HepG2 (cell line): ENCODE measurements around the gene TTN. TPM values are rescaled to one million over a fixed set of nuclear protein-coding genes. Genes with fewer than 3 reads are reported as not detected.

Source experiments
- HNRNPK ChIP-seq: fragments of 200-400 bp; formaldehyde crosslinking; IDR thresholded peaks from 2 replicates; pipeline ENCODE4 v1.6.1; 2018; ENCODE audit warnings: low read length, low read depth, moderate library complexity, mild to moderate bottlenecking; ENCODE audit not compliant: poor library complexity, severe bottlenecking
- JARID2 ChIP-seq: sonication (generic); formaldehyde crosslinking; IDR thresholded peaks from 2 replicates; pipeline ENCODE4 v1.8.1; 2023; ENCODE audit warnings: missing genetic modification reagents, inconsistent platforms; ENCODE audit not compliant: insufficient replicate concordance
- KLF9 ChIP-seq: IDR thresholded peaks from 2 replicates; pipeline ENCODE4 v1.6.1; 2016; ENCODE audit warnings: low read depth
- NFKB2 ChIP-seq: sonication (generic); formaldehyde crosslinking; IDR thresholded peaks from 2 replicates; pipeline ENCODE4 v1.4.0; 2020; ENCODE audit warnings: missing genetic modification reagents, borderline replicate concordance
- NR2F1 ChIP-seq, 2 experiments: fragments of 450-650 bp in 1 of 2; formaldehyde crosslinking in 1 of 2; IDR thresholded peaks; 2 replicates each; pipeline versions ENCODE4 v1.5.0 to v1.6.1; 2016 to 2020; ENCODE audit warnings: mild to moderate bottlenecking in 1 of 2, missing compliant biosample characterization in 1 of 2, missing genetic modification reagents in 1 of 2, moderate library complexity in 1 of 2
- SIX1 ChIP-seq: sonication (generic); formaldehyde crosslinking; IDR thresholded peaks from 2 replicates; pipeline ENCODE4 v1.4.0; 2020; ENCODE audit warnings: missing genetic modification reagents, borderline replicate concordance
- SYNCRIP ChIP-seq: fragments of 200-400 bp; formaldehyde crosslinking; IDR thresholded peaks from 2 replicates; pipeline ENCODE4 v1.6.1; 2018; ENCODE audit warnings: mild to moderate bottlenecking, low read depth, low read length; ENCODE audit not compliant: insufficient read depth
- TARDBP ChIP-seq: sonication (generic); formaldehyde crosslinking; IDR thresholded peaks from 2 replicates; pipeline ENCODE4 v1.8.0; 2022; ENCODE audit warnings: mild to moderate bottlenecking, missing genetic modification reagents
- ZBTB37 ChIP-seq: sonication (generic); formaldehyde crosslinking; IDR thresholded peaks from 2 replicates; pipeline ENCODE4 v1.4.0; 2020; ENCODE audit warnings: mild to moderate bottlenecking, missing genetic modification reagents
- ZBTB7A ChIP-seq: sonication (generic); formaldehyde crosslinking; IDR thresholded peaks from 2 replicates; pipeline ENCODE4 v1.8.0; 2022; ENCODE audit warnings: mild to moderate bottlenecking, missing genetic modification reagents
- ZBTB7B ChIP-seq: sonication (generic); formaldehyde crosslinking; IDR thresholded peaks from 2 replicates; pipeline ENCODE4 v1.4.0; 2020; ENCODE audit warnings: missing genetic modification reagents
- ZNF121 ChIP-seq: sonication (generic); formaldehyde crosslinking; IDR thresholded peaks from 2 replicates; pipeline ENCODE4 v1.5.0; 2020; ENCODE audit warnings: mild to moderate bottlenecking, missing genetic modification reagents
- ZNF383 ChIP-seq: sonication (generic); formaldehyde crosslinking; IDR thresholded peaks from 2 replicates; pipeline ENCODE4 v1.4.0; 2020; ENCODE audit warnings: missing genetic modification reagents, mild to moderate bottlenecking, borderline replicate concordance
- ZNF557 ChIP-seq: sonication (generic); formaldehyde crosslinking; IDR thresholded peaks from 2 replicates; pipeline ENCODE4 v1.4.0; 2020; ENCODE audit warnings: missing genetic modification reagents
- ZNF567 ChIP-seq: sonication (generic); formaldehyde crosslinking; IDR thresholded peaks from 2 replicates; pipeline ENCODE4 v1.8.1; 2023; ENCODE audit warnings: mild to moderate bottlenecking, missing genetic modification reagents, borderline replicate concordance
- ZNF577 ChIP-seq: sonication (generic); formaldehyde crosslinking; IDR thresholded peaks from 2 replicates; pipeline ENCODE4 v1.4.0; 2020; ENCODE audit warnings: mild to moderate bottlenecking, low read depth, missing genetic modification reagents, borderline replicate concordance
- ZNF644 ChIP-seq: IDR thresholded peaks from 2 replicates; pipeline ENCODE4 v1.6.1; 2016; ENCODE audit warnings: low read depth
- polyA plus RNA-seq, 8 experiments: library from polyadenylated mRNA; depleted of rRNA in 3 of 8; stranded (reverse) in 7 of 8; unstranded in 1 of 8; fragments of >200 nt; fragmentation: Illumina TruSeq in 4 of 8; extraction: Trizol in 4 of 8; gene quantifications; 2 replicates each; pipeline versions ENCODE4 v1.2.1 to v1.2.3, GENCODE V29; 2011 to 2016; ENCODE audit warnings: low read depth in 4 of 8, missing spikeins in 1 of 8, mixed read lengths in 1 of 8; ENCODE audit not compliant: insufficient read depth in 1 of 8
- total RNA-seq, 5 experiments: library from RNA; depleted of rRNA; stranded (reverse); fragments of >200 nt; fragmentation: Illumina TruSeq; extraction: Trizol; gene quantifications; 2 replicates each; pipeline ENCODE4 v1.2.3, GENCODE V29; 2016; ENCODE audit warnings: low read depth in 1 of 5
- TF ChIP-seq, protein P1 (sequence below): sonication (generic); formaldehyde crosslinking; conservative IDR thresholded peaks from 2 replicates; pipeline ENCODE4 v1.8.0; 2022; ENCODE audit warnings: mild to moderate bottlenecking, moderate library complexity, missing genetic modification reagents
- TF ChIP-seq, protein P2 (sequence below): fragments of 450-650 bp; IDR thresholded peaks from 2 replicates; pipeline ENCODE4 v1.6.1; 2017
- TF ChIP-seq, protein P3 (sequence below): sonication (generic); formaldehyde crosslinking; IDR thresholded peaks from 2 replicates; pipeline ENCODE4 v1.5.1; 2020; ENCODE audit warnings: mild to moderate bottlenecking, missing genetic modification reagents, moderate library complexity

TTN gene
- total and polyA plus RNA-seq, 2 of the 13 experiments (the other 11 are each of a cell fraction or from before 2014, with no cell fraction given): under 0.01 TPM

DNA sequence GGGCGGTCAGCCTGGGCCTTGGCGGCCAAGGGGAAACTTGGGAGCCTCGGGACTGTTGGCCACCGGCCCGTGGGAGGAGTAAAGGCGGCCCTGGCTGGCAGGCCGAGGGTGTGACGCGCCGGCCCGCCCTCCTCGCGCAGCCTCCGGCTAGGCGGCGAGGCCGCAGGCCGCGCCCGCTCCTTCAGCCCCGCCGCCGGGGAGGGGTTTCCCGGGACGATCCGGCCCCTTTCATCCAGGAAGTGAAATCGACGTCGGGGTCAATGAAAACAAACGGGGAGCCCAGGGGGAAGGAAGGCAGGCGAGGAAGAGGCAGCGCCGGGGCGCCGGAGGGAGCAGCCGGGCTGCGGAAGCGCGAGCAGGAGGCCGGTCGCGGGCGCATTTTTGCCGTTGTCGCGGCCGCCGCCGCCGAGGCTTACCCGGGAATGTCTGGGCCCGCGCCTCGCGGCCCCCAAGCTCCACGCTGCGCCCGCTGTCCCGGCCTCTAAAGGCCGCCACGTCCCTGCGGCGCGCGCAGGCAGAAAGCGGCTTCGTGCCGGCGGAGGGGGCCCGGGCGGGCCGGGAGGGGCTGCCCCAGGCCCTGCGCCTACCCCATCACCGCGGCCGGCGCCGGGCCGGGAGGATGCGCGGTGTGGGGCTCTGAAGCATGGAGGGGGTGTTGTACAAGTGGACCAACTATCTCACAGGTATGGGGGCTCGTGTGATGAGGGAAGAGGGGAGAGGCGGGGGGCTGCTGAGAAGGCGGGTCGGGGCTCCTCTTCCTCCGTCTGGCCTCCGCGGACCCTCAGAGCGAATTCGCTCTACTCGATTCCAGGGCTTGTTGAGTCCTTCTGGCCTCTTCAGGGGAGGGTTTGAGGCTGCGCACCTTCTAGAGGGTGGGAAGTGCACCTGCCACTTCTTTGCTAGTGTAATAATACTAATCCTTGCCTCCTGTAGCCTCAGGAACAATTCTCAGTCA, 326.7 kb downstream of the TTN start, which contains the start of gene PLEKHA3 (continued):
- TF ChIP-seq ZNF121 (CRISPR knock-in tag): no peak
- TF ChIP-seq ZNF383 (CRISPR knock-in tag): no peak
- no peak for TF ChIP-seq ZBTB37 (CRISPR knock-in tag)
- no peak for TF ChIP-seq ZNF644
- TF ChIP-seq ZNF567 (CRISPR knock-in tag): no peak
- TF ChIP-seq NR2F1 (CRISPR knock-in tag; IDR thresholded peaks at IDR 0.05): no peak
- TF ChIP-seq ZBTB7A: no peak
- TF ChIP-seq SYNCRIP: no peak
- TF ChIP-seq ZNF557: no peak
- TF ChIP-seq ZNF577 (CRISPR knock-in tag): no peak
- TF ChIP-seq KLF9: no peak
- TF ChIP-seq, protein P1, sequence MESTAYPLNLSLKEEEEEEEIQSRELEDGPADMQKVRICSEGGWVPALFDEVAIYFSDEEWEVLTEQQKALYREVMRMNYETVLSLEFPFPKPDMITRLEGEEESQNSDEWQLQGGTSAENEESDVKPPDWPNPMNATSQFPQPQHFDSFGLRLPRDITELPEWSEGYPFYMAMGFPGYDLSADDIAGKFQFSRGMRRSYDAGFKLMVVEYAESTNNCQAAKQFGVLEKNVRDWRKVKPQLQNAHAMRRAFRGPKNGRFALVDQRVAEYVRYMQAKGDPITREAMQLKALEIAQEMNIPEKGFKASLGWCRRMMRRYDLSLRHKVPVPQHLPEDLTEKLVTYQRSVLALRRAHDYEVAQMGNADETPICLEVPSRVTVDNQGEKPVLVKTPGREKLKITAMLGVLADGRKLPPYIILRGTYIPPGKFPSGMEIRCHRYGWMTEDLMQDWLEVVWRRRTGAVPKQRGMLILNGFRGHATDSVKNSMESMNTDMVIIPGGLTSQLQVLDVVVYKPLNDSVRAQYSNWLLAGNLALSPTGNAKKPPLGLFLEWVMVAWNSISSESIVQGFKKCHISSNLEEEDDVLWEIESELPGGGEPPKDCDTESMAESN (CRISPR knock-in tag): peak; percentile 70
- TF ChIP-seq ZBTB7B: peak; percentile 72; the same call in 1 of the 2 replicates
- TF ChIP-seq HNRNPK: peak; percentile 60
- no peak for TF ChIP-seq JARID2
- TF ChIP-seq, protein P2, sequence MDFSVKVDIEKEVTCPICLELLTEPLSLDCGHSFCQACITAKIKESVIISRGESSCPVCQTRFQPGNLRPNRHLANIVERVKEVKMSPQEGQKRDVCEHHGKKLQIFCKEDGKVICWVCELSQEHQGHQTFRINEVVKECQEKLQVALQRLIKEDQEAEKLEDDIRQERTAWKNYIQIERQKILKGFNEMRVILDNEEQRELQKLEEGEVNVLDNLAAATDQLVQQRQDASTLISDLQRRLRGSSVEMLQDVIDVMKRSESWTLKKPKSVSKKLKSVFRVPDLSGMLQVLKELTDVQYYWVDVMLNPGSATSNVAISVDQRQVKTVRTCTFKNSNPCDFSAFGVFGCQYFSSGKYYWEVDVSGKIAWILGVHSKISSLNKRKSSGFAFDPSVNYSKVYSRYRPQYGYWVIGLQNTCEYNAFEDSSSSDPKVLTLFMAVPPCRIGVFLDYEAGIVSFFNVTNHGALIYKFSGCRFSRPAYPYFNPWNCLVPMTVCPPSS: no peak
- no peak for TF ChIP-seq TARDBP (CRISPR knock-in tag)
- TF ChIP-seq, protein P3, sequence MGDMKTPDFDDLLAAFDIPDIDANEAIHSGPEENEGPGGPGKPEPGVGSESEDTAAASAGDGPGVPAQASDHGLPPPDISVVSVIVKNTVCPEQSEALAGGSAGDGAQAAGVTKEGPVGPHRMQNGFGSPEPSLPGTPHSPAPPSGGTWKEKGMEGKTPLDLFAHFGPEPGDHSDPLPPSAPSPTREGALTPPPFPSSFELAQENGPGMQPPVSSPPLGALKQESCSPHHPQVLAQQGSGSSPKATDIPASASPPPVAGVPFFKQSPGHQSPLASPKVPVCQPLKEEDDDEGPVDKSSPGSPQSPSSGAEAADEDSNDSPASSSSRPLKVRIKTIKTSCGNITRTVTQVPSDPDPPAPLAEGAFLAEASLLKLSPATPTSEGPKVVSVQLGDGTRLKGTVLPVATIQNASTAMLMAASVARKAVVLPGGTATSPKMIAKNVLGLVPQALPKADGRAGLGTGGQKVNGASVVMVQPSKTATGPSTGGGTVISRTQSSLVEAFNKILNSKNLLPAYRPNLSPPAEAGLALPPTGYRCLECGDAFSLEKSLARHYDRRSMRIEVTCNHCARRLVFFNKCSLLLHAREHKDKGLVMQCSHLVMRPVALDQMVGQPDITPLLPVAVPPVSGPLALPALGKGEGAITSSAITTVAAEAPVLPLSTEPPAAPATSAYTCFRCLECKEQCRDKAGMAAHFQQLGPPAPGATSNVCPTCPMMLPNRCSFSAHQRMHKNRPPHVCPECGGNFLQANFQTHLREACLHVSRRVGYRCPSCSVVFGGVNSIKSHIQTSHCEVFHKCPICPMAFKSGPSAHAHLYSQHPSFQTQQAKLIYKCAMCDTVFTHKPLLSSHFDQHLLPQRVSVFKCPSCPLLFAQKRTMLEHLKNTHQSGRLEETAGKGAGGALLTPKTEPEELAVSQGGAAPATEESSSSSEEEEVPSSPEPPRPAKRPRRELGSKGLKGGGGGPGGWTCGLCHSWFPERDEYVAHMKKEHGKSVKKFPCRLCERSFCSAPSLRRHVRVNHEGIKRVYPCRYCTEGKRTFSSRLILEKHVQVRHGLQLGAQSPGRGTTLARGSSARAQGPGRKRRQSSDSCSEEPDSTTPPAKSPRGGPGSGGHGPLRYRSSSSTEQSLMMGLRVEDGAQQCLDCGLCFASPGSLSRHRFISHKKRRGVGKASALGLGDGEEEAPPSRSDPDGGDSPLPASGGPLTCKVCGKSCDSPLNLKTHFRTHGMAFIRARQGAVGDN: peak; percentile 95
- TF ChIP-seq NFKB2 (CRISPR knock-in tag): peak; percentile 82; the same call in 1 of the 2 replicates
- TF ChIP-seq SIX1 (CRISPR knock-in tag): no peak
